SKM-1 (cell line): ENCODE results near the gene TLR8.

ENCODE experiments used
- DNase-seq: peaks from one replicate; lab custom pipeline; 2025; ENCODE audit not compliant: unreplicated experiment; lab: John Stamatoyannopoulos, UW

TLR8 gene

GRCh38 chrX:12906046-12906761, at the start of gene TLR8:
Gene TLR8, plus strand, starts transcription at chrX:12906620. Its CDS starts 87 bp downstream, at chrX:12906707.
- peak; percentile 41 for DNase-seq

GRCh38 chrX:12865359-12865758, 41.1 kb upstream of the TLR8 start:
- DNase-seq, result peak; percentile 24

GRCh38 chrX:12866451-12867377, 39.7 kb upstream of the TLR8 start, which contains the start of gene TLR7:
Gene TLR7, plus strand, starts transcription at chrX:12867072. Its CDS starts 507 bp downstream, at chrX:12867579.
- DNase-seq, result no peak

- no peak for DNase-seq
Observed at GRCh38 chrX:12867685-12868084, 38.7 kb upstream of the TLR8 start.

- DNase-seq, result no peak
Observed at GRCh38 chrX:12868747-12869146, 37.7 kb upstream of the TLR8 start.

GRCh38 chrX:12871257-12871656, 35.2 kb upstream of the TLR8 start:
- DNase-seq, result no peak

- DNase-seq, result no peak
Observed at GRCh38 chrX:12872741-12873140, 33.7 kb upstream of the TLR8 start.

GRCh38 chrX:12874581-12874980, 31.8 kb upstream of the TLR8 start:
- no peak for DNase-seq

- DNase-seq, result no peak
Observed at GRCh38 chrX:12877386-12877785, 29.0 kb upstream of the TLR8 start.

- no peak for DNase-seq
Observed at GRCh38 chrX:12878536-12878935, 27.9 kb upstream of the TLR8 start.

GRCh38 chrX:12881914-12882313, 24.5 kb upstream of the TLR8 start:
- DNase-seq, result no peak

- DNase-seq, result no peak
Observed at GRCh38 chrX:12885508-12885907, 20.9 kb upstream of the TLR8 start.

GRCh38 chrX:12886545-12886944, 19.9 kb upstream of the TLR8 start:
- DNase-seq, result no peak

GRCh38 chrX:12887141-12887540, 19.3 kb upstream of the TLR8 start:
- DNase-seq, result no peak

- no peak for DNase-seq
Observed at GRCh38 chrX:12887767-12888166, 18.7 kb upstream of the TLR8 start.

GRCh38 chrX:12890467-12890866, 16.0 kb upstream of the TLR8 start:
- DNase-seq, result no peak

GRCh38 chrX:12891171-12891570, 15.2 kb upstream of the TLR8 start:
- DNase-seq, result no peak

- DNase-seq, result no peak
Observed at GRCh38 chrX:12891915-12892506, 14.4 kb upstream of the TLR8 start.

- no peak for DNase-seq
Observed at GRCh38 chrX:12892716-12893115, 13.7 kb upstream of the TLR8 start.

- DNase-seq, result no peak
Observed at GRCh38 chrX:12894074-12895030, 12.1 kb upstream of the TLR8 start.

GRCh38 chrX:12895866-12896265, 10.6 kb upstream of the TLR8 start:
- no peak for DNase-seq
